NCI-H82 treated with DMSO at 0.1 percent for 48 hours (cell line): ENCODE results near the gene ACVR1.
"Not testable (repeated sequence)": the region's sequence is repeated elsewhere in the genome, so short reads cannot be mapped to it uniquely, and the experiment has no call there.

Experiments
- DNase-seq: peaks from one replicate; lab custom pipeline; 2025; ENCODE audit not compliant: unreplicated experiment; lab: John Stamatoyannopoulos, UW

Gene ACVR1

GRCh38 chr2:157894694-157895435 is 18.7 kb upstream of the ACVR1 start:
- no peak for DNase-seq

- DNase-seq: no peak
These were observed 17.5 kb upstream of the ACVR1 start for GRCh38 chr2:157893611-157894010.

- no peak for DNase-seq
These were observed 15.5 kb upstream of the ACVR1 start for GRCh38 chr2:157891643-157892041.

GRCh38 chr2:157890969-157891642 is 15.0 kb upstream of the ACVR1 start:
- DNase-seq: no peak

GRCh38 chr2:157887946-157888345 is 11.8 kb upstream of the ACVR1 start:
- DNase-seq: no peak

- DNase-seq: not testable (repeated sequence)
These were observed 8.4 kb upstream of the ACVR1 start for GRCh38 chr2:157884533-157884932.

GRCh38 chr2:157880927-157881326 is 4.8 kb upstream of the ACVR1 start:
- no peak for DNase-seq

- DNase-seq: no peak
These were observed 1.8 kb upstream of the ACVR1 start for GRCh38 chr2:157877761-157878400.

- DNase-seq: no peak
These were observed 632 bp upstream of the ACVR1 start for GRCh38 chr2:157876786-157877138.

- no peak for DNase-seq
These were observed 477 bp downstream of the ACVR1 start for GRCh38 chr2:157875641-157876065.

GRCh38 chr2:157874997-157875640 is 1.0 kb downstream of the ACVR1 start:
- DNase-seq: no peak

GRCh38 chr2:157874348-157874747 is 1.8 kb downstream of the ACVR1 start:
- no peak for DNase-seq

GRCh38 chr2:157872791-157873190 is 3.3 kb downstream of the ACVR1 start:
- no peak for DNase-seq

- DNase-seq: no peak
These were observed 4.7 kb downstream of the ACVR1 start for GRCh38 chr2:157871415-157871814.

- DNase-seq: no peak
These were observed 7.1 kb downstream of the ACVR1 start for GRCh38 chr2:157868993-157869392.

GRCh38 chr2:157867703-157868102 is 8.4 kb downstream of the ACVR1 start:
- no peak for DNase-seq

GRCh38 chr2:157866666-157867642 is 9.2 kb downstream of the ACVR1 start:
- no peak for DNase-seq

GRCh38 chr2:157866202-157866601 is 9.9 kb downstream of the ACVR1 start:
- DNase-seq: no peak

GRCh38 chr2:157864857-157865430 is 11.2 kb downstream of the ACVR1 start:
- no peak for DNase-seq

- no peak for DNase-seq
These were observed 17.3 kb downstream of the ACVR1 start for GRCh38 chr2:157858846-157859245.
